Measurements from ENCODE around the gene NAGK. TPM values are rescaled to one million over a fixed set of nuclear protein-coding genes. Genes with fewer than 3 reads are reported as not detected.
A peak's percentile ranks its signal among the peaks of the same experiment; 100 is the strongest.
"Not testable (repeated sequence)": the region's sequence is repeated elsewhere in the genome, so short reads cannot be mapped to it uniquely, and the experiment has no call there.

The NAGK gene
- 100 to 1,000 TPM in 3 of 4 donors, 10 to 100 TPM in 1; 87.5 to 278 (median 166) TPM for total RNA-seq

DNA sequence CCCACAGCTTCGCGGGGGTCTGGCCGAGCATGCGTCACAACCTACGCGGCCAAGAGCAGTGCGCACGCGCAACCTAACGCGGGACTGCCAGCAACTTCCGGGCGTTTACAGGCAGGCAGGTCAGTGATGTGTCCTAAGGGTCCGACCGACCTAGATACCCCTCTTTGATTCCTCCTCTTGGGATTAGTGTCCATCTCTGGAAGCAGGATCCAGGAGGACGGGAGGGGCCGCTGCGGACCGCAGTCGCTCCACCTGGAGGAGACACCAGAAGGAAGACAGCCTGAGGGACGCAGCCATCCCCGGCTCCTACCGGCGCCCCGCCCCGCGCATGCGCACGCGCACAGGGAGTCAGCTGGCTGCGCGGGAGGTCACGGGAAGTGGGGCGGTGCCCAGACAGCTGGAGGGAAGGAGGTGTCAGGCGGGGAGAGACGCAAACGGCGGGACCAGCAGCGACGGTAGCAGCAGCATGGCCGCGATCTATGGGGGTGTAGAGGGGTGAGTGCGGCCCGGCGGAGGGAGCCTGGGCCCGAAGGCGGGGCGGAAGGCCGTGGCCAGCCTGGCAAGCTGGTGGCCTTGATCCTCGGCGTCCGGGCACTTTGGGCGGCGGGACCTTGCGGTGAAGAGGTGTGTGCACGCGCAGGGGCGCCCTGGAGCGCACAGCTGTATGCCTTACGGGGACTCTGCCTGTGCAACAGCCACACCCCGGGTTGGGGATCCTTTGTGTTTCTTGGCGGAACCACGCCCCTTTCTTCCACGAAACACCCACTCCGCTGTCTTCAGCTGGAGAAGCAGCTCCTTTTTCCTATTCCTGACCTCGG lies at the start of gene NAGK:
NAGK (plus strand) TSS at position 431 of the 818 bp plus-strand sequence; CDS start at position 467, 36 bp downstream.
- TF ChIP-seq, protein P1, sequence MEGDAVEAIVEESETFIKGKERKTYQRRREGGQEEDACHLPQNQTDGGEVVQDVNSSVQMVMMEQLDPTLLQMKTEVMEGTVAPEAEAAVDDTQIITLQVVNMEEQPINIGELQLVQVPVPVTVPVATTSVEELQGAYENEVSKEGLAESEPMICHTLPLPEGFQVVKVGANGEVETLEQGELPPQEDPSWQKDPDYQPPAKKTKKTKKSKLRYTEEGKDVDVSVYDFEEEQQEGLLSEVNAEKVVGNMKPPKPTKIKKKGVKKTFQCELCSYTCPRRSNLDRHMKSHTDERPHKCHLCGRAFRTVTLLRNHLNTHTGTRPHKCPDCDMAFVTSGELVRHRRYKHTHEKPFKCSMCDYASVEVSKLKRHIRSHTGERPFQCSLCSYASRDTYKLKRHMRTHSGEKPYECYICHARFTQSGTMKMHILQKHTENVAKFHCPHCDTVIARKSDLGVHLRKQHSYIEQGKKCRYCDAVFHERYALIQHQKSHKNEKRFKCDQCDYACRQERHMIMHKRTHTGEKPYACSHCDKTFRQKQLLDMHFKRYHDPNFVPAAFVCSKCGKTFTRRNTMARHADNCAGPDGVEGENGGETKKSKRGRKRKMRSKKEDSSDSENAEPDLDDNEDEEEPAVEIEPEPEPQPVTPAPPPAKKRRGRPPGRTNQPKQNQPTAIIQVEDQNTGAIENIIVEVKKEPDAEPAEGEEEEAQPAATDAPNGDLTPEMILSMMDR (IDR thresholded peaks at IDR 0.05) = peak in 2 of 6 experiments; percentile 20 to 39
- peak in 3 of 4 donors; percentile 99 to 100 (median 100) for TF ChIP-seq POLR2A (IDR thresholded peaks at IDR 0.05)
- peak; percentile 76 for DNase-seq
- no peaks in the 10 kb centered on the region for H3K27me3 ChIP-seq
- intact Hi-C loops (cut with DNase I) = no loop called here
- WGBS, 2 donors = 0% methylated on average over 8 to 13 of the region's 66 CpGs
- H3K36me3 ChIP-seq = peaks cover 2 to 11% (median 4%) of the 10 kb centered on the region in 3 donors
- H3K4me1 ChIP-seq = peaks cover 52 to 86% (median 54%) of the 10 kb centered on the region in 3 donors
- peak within 1 kb of the TSS; percentile 70 to 98 (median 86) for H3K4me3 ChIP-seq
- H3K27ac ChIP-seq = peak within 1 kb of the TSS; percentile 91 to 98 (median 96)
- H3K9me3 ChIP-seq = no peaks in the 10 kb centered on the region

DNA sequence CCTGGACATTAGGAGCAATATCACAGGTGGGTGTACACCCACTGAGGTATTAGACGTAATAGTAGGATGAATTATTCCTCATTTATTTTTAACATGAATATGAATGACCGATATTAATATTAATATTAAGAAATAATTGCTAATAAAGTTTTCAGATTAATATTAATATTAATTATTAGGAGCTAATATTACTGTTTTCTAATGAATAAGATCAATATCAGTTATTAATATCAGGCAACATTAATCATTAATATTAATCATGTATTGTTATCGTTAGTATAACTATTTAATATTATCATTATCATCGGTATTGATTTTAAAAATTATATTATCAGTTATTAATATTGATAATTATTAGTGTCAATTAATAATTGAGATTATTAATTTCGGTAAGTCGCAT lies 48.5 kb upstream of the NAGK start:
- H3K27me3 ChIP-seq; intact Hi-C loops (cut with DNase I); H3K36me3 ChIP-seq; H3K27ac ChIP-seq; DNase-seq; H3K9me3 ChIP-seq; H3K4me3 ChIP-seq: not testable (repeated sequence)
- WGBS, 2 donors = 81 to 83% methylated on average over 6 of the region's 6 CpGs
- H3K4me1 ChIP-seq = peaks cover 0 to 17% (median 0%) of the 10 kb centered on the region in 3 donors

DNA sequence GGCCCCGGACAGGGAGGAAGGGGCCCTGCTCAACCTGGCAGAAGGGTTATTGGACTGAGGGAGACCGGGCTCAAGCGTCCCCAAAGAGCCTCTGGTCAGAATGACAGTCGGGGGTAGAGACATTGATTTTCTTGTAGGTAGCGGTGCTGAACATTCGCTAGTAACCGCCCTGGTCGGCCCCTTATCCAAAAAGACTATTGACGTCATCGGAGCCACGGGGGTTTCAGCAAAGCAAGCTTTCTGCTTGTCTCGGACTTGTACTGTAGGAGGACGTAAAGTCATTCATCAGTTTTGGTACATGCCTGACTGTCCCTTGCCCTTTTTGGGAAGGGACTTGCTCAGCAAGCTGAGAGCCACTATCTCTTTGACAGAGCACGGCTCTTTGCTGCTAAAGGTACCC lies 47.1 kb upstream of the NAGK start:
- WGBS, 2 donors = 71 to 72% methylated on average over 12 to 13 of the region's 14 CpGs
- H3K36me3 ChIP-seq; H3K27ac ChIP-seq; H3K9me3 ChIP-seq; H3K27me3 ChIP-seq; H3K4me3 ChIP-seq; DNase-seq; intact Hi-C loops (cut with DNase I): not testable (repeated sequence)
- peaks cover 0 to 17% (median 0%) of the 10 kb centered on the region in 3 donors for H3K4me1 ChIP-seq

DNA sequence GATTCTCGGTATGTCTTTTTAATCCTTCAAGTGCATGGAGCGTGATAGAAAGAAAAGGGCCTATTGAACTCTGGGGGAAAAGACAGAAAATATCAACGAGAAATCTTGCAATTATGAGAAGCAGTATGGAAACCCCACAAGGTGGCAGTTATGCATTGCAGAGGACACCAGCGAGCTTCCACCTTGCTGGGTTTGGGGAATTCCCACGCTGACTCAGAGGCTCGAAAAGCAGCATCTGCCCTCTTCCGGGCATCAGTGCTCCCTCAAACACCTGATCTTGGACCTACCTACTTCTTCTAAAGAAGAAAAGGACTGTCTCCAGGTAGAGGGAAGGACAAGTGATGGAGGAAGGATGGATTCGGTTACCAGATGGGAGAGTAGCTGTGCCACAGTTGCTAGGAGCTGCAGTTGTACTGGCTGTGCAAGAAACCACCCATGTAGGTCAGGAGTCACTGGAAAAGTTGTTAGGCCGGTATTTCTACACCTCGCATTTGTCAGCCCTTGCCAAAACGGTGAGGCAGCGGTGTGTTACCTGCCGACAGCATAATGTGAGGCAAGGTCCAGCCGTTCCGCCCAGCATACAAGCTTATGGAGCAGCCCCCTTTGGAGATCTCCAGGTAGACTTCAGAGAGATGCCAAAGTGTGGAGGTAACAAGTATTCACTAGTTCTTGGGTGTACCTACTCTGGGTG lies 44.8 kb upstream of the NAGK start:
- Histone ChIP-seq H3K4me3 (peak overlapping the region in 1 of 4 donors; percentile 11), H3K27ac (peak overlapping the region in 3 of 4 donors; percentile 44 to 63 (median 55)), H3K4me1 (peaks cover 0 to 17% (median 0%) of the 10 kb centered on the region in 3 donors)
- H3K9me3 ChIP-seq; H3K36me3 ChIP-seq; DNase-seq; intact Hi-C loops (cut with DNase I); H3K27me3 ChIP-seq: not testable (repeated sequence)
- TF ChIP-seq, protein P1 (IDR thresholded peaks at IDR 0.05) = peak; percentile 11 to 66 (median 36)
- whole genome bisulfite sequencing, 2 donors = 34 to 43% methylated on average over 15 of the region's 15 CpGs

DNA sequence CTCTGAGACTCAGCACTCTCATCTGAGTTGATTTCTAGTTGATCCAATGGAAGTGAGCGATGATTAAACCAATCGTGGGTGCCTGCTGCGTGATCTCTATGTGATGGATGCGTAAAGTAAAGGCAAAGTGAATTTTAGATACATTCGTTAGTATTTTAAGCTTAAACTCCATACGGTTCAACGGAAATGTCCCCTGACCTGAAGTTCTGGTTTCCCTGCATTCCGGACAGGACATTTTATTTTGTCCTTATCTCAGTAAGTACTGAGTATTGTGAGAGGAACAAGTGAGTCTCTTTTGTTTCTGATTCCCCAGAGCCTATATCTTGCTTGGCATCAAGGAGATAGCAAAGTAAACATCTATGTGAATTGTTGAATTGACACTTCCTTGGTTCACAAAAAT lies 32.2 kb upstream of the NAGK start:
- DNase-seq; H3K4me1 ChIP-seq; H3K9me3 ChIP-seq; H3K27ac ChIP-seq; H3K4me3 ChIP-seq; H3K36me3 ChIP-seq; H3K27me3 ChIP-seq; intact Hi-C loops (cut with DNase I): not testable (repeated sequence)
- 76 to 84% methylated on average over 7 to 8 of the region's 8 CpGs for WGBS, 2 donors

DNA sequence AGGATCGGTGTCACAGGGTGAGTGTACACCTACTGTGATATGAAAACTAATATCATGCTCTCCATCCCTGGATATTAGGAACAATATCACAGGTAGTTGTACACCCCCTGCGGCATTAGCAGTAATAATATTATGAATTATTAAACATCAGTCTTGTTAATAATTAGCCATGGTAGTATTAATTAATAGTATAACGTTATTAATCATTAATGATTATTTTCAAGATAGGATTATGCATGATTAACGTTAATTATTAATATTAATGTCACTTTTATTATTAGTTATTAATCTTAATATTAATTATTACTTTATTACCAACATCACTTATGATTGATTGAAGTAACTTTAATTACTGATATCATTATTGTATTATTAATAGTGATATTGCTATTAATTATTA lies 26.2 kb upstream of the NAGK start:
- WGBS, 2 donors = 67 to 73% methylated on average over 4 of the region's 4 CpGs
- TF ChIP-seq, protein P1 (IDR thresholded peaks at IDR 0.05) = no peak
- no peak for TF ChIP-seq POLR2A (IDR thresholded peaks at IDR 0.05)
- DNase-seq = no peak

More for the DNA sequence above, 26.2 kb upstream of the NAGK start:
- H3K4me3 ChIP-seq = no peak overlapping the region
- intact Hi-C loops (cut with DNase I) = no loop called here
- H3K36me3 ChIP-seq = no peaks in the 10 kb centered on the region
- peaks cover 0 to 20% (median 0%) of the 10 kb centered on the region in 4 donors for H3K27me3 ChIP-seq
- H3K27ac ChIP-seq = no peak overlapping the region
- no peaks in the 10 kb centered on the region for H3K4me1 ChIP-seq
- no peaks in the 10 kb centered on the region for H3K9me3 ChIP-seq

Data from esophagus squamous epithelium (tissue), 5 donors.